C1 segment of cervical spinal cord (tissue), 14 donors: ENCODE results near the gene PCDHGB2.
A peak's percentile ranks its signal among the peaks of the same experiment; 100 is the strongest.
"Not testable (repeated sequence)": the region's sequence is repeated elsewhere in the genome, so short reads cannot be mapped to it uniquely, and the experiment has no call there.

ENCODE experiments used
- DNase-seq, 14 donors: peaks; one replicate each; lab custom pipeline; 2025; lab: John Stamatoyannopoulos, UW

Gene PCDHGB2

GRCh38 chr5:141359790-141360426, at the start of gene PCDHGB2:
Gene PCDHGB2 (plus strand): TSS chr5:141359994. CDS start chr5:141360136, 142 bp downstream.
- DNase-seq = no peak

- no peak for DNase-seq
Measured at GRCh38 chr5:141313711-141314110, 46.1 kb upstream of the PCDHGB2 start.

DNA sequence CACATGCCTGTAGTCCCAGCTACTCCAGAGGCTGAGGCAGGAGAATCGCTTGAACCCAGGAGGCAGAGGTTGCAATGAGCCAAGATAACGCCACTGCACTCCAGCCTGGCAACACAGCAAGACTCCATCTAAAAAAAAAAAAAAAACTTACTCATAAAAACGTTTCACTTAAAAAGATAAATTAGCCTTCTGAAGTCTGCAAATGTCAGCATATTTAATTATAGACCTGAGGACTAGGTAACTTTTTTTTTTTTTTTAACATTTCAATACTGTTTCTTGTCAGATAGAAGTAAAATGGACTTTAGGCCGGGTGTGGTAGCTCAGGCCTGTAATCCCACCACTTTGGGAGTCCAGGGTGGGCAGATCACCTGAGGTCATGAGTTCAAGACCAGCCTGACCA, 42.8 kb upstream of the PCDHGB2 start:
- DNase-seq = not testable (repeated sequence)

GRCh38 chr5:141319202-141319601, 40.6 kb upstream of the PCDHGB2 start:
- DNase-seq = no peak

DNA sequence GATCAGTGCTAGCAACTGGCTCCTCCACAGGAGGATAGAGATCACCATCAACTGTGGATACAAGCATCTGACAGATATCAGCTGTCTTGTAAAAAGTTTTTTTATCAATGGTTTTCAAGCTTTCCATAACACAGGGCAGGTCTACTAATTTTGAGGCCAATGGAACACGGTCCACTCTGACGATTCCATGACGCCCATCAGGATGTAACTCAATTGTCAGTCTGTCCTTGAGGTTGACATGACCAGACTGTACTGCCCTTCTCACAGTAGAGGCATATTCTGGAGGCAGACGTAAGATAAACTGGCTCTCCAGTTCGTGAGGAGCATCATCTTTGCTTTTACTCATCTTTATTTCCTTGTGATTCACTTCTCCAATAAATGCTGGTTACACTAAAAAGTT, 40.1 kb upstream of the PCDHGB2 start:
- DNase-seq = no peak

DNA sequence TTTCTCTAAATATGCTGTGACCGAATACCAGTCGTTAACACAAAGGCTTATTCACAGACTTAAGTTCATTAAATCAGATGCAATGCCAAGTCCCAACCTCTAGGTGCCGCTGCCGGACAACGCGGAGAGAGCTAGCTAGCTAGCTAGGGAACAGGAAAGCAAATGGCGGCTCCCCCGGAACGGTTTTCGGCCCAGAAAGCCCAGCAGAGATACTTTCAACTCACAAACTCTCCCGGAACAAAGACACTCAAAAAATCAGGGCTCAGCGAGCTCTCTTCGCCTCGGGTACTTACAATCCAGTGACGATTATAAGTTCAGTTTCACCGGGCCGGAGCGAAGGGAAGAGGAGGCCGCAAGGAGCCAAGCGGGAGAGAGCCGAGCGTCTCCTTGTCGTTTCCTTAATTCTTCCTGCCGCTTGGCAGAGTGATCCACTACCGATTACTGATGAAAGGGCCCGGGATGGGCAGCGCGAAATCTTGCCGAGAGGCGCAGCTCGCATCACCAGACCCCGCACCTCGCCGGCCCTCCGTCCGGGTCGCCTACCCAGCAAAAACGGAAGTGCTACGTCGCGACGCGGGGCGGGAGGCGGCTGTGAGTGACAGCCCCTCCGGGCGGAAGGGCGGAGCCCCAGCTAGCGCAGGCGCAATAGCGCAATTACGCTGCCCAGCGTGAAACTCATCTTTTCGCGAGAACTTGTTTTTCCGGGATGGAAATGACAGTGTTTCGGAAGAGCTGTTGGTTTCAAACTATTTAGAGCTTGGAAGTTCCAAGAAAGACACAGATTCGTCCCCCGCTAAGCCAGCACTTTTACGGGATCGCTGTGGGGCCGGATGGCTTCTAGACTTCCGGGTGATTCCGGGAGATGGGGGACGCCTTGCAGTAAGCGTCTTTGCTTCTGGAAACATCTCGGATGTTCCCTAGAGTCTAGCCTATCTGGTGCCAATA, 39.3 kb upstream of the PCDHGB2 start, which contains the start of gene TAF7:
TSS of gene TAF7 (minus strand) at position 560 of the 945 bp plus-strand sequence. CDS start 740 bp downstream, outside the sequence.
- peak; percentile 20 to 91 (median 82) for DNase-seq

- DNase-seq = no peak
Measured at GRCh38 chr5:141322261-141322660, 37.5 kb upstream of the PCDHGB2 start.

GRCh38 chr5:141326088-141326854, 33.5 kb upstream of the PCDHGB2 start:
- DNase-seq = peak in 12 of 14 donors; percentile 3 to 68 (median 44)

DNA sequence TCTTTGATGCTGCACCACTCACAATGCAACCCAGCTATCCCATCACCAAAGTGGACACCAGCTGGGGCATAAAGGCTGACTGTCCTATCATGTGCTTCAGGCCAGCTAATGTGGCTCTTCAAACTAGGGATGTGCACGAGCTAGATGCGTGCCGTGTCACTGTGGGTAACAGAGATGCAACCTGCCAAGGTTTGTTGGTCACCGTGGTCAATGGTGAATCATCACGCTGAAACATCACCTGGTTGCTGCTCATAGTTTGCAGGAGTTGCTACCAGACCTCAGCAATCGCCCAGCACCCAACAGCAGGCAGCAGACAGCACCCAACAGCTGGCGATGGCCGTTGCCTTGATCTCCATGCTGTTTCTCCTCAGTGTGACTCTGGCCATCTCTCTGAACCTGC, 31.6 kb upstream of the PCDHGB2 start:
- DNase-seq = no peak

DNA sequence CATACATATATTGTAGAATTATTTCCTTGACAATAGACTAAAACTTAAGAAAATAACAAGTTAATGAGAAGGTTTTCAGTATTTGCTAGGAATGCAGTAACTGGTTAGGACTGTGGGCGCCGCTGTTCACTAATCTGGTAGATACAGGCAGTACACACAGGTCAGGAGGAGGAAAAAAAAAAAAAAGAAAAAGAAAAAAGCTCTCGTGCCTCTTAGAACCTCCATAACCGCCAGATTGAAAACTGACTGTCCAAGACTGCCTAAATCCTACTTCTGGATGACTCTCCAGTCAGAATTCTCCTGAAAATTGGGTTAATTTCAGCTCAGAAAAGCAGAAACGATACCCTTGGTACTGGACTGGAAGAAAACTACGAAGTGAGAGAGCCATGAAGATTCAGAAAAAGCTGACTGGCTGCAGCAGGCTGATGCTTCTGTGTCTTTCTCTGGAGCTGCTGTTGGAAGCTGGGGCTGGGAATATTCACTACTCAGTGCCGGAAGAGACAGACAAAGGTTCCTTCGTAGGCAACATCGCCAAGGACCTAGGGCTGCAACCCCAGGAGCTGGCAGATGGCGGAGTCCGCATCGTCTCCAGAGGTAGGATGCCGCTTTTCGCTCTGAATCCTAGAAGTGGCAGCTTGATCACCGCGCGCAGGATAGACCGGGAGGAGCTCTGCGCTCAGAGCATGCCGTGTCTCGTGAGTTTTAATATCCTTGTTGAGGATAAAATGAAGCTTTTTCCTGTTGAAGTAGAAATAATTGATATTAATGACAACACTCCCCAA, 29.3 kb upstream of the PCDHGB2 start, which contains the start of gene PCDHGA1:
TSS of gene PCDHGA1 (plus strand) at position 216 of the 782 bp plus-strand sequence.
- DNase-seq = no peak

DNA sequence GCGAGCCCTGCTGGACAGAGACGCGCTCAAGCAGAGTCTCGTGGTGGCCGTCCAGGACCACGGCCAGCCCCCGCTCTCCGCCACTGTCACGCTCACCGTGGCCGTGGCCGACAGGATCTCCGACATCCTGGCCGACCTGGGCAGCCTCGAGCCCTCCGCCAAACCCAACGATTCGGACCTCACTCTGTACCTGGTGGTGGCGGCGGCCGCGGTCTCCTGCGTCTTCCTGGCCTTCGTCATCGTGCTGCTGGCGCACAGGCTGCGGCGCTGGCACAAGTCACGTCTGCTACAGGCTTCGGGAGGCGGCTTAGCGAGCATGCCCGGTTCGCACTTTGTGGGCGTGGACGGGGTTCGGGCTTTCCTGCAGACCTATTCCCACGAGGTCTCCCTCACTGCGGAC, 27.2 kb upstream of the PCDHGB2 start:
- not testable (repeated sequence) for DNase-seq

DNA sequence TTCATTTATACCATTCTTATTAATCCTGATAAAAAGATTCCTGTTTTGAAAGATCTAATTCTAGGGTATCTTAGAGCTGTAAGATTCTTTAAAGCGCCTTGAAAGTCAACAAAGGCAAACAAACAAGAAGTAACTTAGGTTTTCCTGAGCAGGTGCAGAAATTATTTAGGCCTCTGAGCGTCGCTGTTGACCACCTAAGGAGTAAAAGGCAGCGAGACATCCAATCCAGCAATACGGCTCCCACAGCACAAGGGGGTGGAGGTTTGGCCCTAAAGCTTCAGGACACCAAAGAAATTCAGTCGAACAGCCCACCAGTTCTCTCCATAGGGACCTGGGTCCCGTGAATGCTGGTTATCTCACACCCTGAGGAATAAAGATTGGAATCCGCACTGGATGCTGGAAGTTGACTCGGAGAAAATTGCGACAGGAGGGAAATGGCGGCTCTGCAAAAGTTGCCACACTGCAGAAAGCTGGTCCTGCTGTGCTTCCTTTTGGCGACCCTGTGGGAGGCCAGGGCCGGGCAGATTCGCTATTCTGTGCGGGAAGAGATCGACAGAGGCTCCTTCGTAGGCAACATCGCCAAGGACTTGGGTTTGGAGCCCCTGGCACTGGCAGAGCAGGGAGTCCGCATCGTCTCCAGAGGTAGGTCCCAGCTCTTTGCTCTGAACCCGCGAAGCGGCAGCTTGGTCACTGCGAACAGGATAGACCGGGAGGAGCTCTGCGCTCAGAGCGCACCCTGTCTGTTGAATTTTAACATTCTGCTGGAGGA, 21.1 kb upstream of the PCDHGB2 start, which contains the start of gene PCDHGA2:
TSS of gene PCDHGA2 (plus strand) at position 223 of the 769 bp plus-strand sequence.
- DNase-seq = no peak

DNA sequence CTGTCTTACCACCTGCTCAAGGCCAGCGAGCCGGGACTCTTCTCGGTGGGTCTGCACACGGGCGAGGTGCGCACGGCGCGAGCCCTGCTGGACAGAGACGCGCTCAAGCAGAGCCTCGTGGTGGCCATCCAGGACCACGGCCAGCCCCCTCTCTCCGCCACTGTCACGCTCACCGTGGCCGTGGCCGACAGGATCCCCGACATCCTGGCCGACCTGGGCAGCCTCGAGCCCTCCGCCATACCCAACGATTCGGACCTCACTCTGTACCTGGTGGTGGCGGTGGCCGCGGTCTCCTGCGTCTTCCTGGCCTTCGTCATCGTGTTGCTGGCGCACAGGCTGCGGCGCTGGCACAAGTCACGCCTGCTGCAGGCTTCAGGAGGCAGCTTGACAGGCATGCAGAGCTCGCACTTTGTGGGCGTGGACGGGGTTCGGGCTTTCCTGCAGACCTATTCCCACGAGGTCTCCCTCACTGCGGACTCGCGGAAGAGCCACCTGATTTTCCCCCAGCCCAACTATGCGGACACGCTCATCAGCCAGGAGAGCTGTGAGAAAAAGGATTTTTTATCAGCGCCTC, 18.9 kb upstream of the PCDHGB2 start:
- not testable (repeated sequence) for DNase-seq

GRCh38 chr5:141342773-141343172, 17.0 kb upstream of the PCDHGB2 start:
- no peak for DNase-seq

GRCh38 chr5:141343242-141343952, 16.4 kb upstream of the PCDHGB2 start, which contains the start of gene PCDHGA3:
Gene PCDHGA3 (plus strand): TSS chr5:141343829. CDS start chr5:141344034, 205 bp downstream.
- DNase-seq = no peak

GRCh38 chr5:141343953-141344463, 15.8 kb upstream of the PCDHGB2 start:
- no peak for DNase-seq

- DNase-seq = no peak
Measured at GRCh38 chr5:141345327-141345726, 14.5 kb upstream of the PCDHGB2 start.

GRCh38 chr5:141346017-141346416, 13.8 kb upstream of the PCDHGB2 start:
- DNase-seq = not testable (repeated sequence)
